HUES6 (cell line): Measurements from ENCODE around the gene STMN1.

Source experiments
- H3K27ac ChIP-seq: 2 replicates; pipeline ENCODE4 v1.7.0; 2013; ENCODE audit warnings: low read depth, mild to moderate bottlenecking, low read length, inconsistent platforms
- H3K27me3 ChIP-seq: 2 replicates; pipeline ENCODE4 v1.6.1; 2013; ENCODE audit warnings: low read length; ENCODE audit not compliant: control insufficient read depth, insufficient read depth
- H3K36me3 ChIP-seq: 2 replicates; pipeline ENCODE4 v1.6.1; 2013; ENCODE audit warnings: low read length; ENCODE audit not compliant: control insufficient read depth, insufficient read depth
- H3K4me1 ChIP-seq: 2 replicates; pipeline ENCODE4 v1.6.1; 2013; ENCODE audit warnings: low read length; ENCODE audit not compliant: control insufficient read depth, insufficient read depth
- H3K4me3 ChIP-seq: 2 replicates; pipeline ENCODE4 v1.5.1; 2013; ENCODE audit warnings: low read depth, low read length
- H3K9ac ChIP-seq: one replicate; pipeline ENCODE4 v1.6.1; 2013; ENCODE audit warnings: mild to moderate bottlenecking, low read length
- H3K9me3 ChIP-seq: 2 replicates; pipeline ENCODE4 v1.6.1; 2013; ENCODE audit warnings: low read depth, low read length; ENCODE audit not compliant: control insufficient read depth, insufficient read depth

STMN1 gene

GRCh38 chr1:25918615-25919014 lies 12.4 kb upstream of the STMN1 start:
- Histone ChIP-seq H3K27me3 (no peaks in the 10 kb centered on the region; the same call in 1 of the 2 replicates), H3K36me3 (no peaks in the 10 kb centered on the region), H3K9me3 (no peaks in the 10 kb centered on the region; the same call in 1 of the 2 replicates), H3K4me3 (no peak overlapping the region), H3K27ac (no peak overlapping the region), H3K9ac (no peak overlapping the region), H3K4me1 (peaks cover 18% of the 10 kb centered on the region)

DNA sequence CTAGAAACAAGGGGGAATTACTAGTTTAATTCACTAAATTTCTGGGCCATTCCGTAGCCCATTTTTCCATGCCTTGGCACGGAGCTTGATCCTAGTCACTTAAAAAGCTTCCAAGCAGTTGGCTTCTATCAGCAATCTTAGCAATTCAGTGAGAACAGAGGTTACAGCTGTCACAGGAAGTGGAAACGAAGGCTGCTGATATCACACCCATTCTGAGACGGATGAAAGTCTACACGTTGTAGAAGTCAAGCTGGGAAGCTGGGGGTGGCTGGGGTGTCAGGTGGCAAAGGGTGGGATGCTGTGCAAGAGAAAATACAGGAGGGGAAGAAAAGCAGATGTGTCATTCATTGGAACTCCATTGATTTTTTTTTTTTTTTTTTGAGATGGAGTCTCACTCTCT lies 11.8 kb upstream of the STMN1 start:
- H3K9me3 ChIP-seq, result no peaks in the 10 kb centered on the region; the same call in 1 of the 2 replicates
- no peaks in the 10 kb centered on the region; the same call in 1 of the 2 replicates for H3K27me3 ChIP-seq
- H3K9ac ChIP-seq, result no peak overlapping the region
- H3K27ac ChIP-seq, result no peak overlapping the region
- H3K4me3 ChIP-seq, result no peak overlapping the region
- H3K4me1 ChIP-seq, result peaks cover 18% of the 10 kb centered on the region
- no peaks in the 10 kb centered on the region for H3K36me3 ChIP-seq

DNA sequence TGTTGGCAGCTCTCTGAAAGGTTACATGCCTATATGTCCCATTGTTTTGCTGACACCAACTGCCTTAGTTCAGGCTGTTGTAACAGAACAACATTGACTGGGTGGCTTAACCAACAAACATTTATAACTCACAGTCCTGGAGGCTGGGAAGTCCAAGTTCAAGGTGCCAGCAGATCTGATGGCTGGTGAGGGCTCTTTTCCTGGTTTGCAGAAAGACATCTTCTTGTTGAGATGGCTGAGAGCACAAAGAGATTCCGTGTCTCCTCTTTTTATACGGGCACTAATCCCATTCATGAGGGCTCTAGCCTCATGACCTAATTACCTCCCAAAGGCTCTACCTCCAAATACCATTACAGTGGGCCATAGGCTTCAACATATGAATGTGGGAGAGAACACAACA lies 10.2 kb upstream of the STMN1 start:
- Histone ChIP-seq H3K27ac (no peak overlapping the region), H3K9ac (no peak overlapping the region), H3K36me3 (no peaks in the 10 kb centered on the region), H3K4me1 (peaks cover 9% of the 10 kb centered on the region), H3K27me3 (no peaks in the 10 kb centered on the region), H3K4me3 (no peak overlapping the region), H3K9me3 (no peaks in the 10 kb centered on the region; the same call in 1 of the 2 replicates)

DNA sequence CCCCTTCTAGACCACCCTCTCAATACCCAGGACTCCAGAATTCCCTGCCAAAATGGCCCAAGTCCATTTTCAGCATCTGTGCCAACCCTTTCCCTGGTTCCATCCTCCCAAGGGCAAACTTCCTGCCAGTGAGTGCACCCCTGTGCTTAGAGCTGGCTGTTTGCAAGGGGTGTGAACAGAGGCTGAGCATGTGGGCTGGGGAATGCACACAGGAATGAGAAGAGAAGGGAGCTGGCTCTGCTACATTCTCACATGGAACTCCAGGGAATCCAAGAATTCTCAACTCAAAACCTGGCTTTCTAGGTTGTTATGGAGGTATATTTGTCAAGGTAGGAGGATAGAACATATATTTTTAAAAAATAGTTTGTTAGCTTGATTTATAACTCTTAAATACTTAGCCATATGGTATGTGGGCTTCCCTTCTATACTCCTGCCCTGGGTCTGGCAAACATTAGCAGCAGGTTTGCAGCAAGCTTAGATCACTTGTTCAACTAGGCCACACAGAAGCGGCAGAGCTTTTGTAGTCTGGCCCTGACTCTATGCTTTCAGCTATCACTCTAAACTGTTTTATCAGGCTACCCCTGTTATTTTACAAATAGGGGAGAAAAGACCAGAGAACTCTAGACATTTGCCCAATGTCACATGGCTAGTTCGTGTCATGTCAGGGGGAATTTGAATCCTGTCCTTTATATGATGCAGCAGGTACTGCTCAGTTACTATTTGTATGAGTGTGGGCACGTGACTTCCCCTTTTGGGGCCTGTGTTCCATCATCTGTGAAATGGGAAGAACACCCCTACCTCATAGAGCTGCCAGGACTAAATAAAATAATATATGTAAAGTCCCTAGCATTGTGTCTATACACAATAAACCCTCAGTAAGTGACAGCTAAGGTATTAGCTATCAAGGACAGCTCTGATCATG lies 8.1 kb upstream of the STMN1 start:
- peaks cover 9% of the 10 kb centered on the region for H3K4me1 ChIP-seq
- no peak overlapping the region for H3K4me3 ChIP-seq
- no peaks in the 10 kb centered on the region; the same call in 1 of the 2 replicates for H3K9me3 ChIP-seq
- no peaks in the 10 kb centered on the region for H3K27me3 ChIP-seq
- H3K36me3 ChIP-seq, result no peaks in the 10 kb centered on the region
- no peak overlapping the region for H3K27ac ChIP-seq
- H3K9ac ChIP-seq, result no peak overlapping the region

GRCh38 chr1:25913206-25913605 lies 7.0 kb upstream of the STMN1 start:
- no peak overlapping the region for H3K4me3 ChIP-seq
- no peak overlapping the region for H3K9ac ChIP-seq
- H3K36me3 ChIP-seq, result no peaks in the 10 kb centered on the region
- H3K4me1 ChIP-seq, result peaks cover 6% of the 10 kb centered on the region
- H3K9me3 ChIP-seq, result no peaks in the 10 kb centered on the region; the same call in 1 of the 2 replicates
- H3K27me3 ChIP-seq, result no peaks in the 10 kb centered on the region
- H3K27ac ChIP-seq, result no peak overlapping the region

- H3K27ac ChIP-seq, result no peak overlapping the region
- peaks cover 2% of the 10 kb centered on the region for H3K4me1 ChIP-seq
- H3K36me3 ChIP-seq, result no peaks in the 10 kb centered on the region
- no peaks in the 10 kb centered on the region; the same call in 1 of the 2 replicates for H3K9me3 ChIP-seq
- H3K9ac ChIP-seq, result no peak overlapping the region
- no peaks in the 10 kb centered on the region for H3K27me3 ChIP-seq
- no peak overlapping the region for H3K4me3 ChIP-seq
Measured at GRCh38 chr1:25912076-25912831, 6.0 kb upstream of the STMN1 start.

DNA sequence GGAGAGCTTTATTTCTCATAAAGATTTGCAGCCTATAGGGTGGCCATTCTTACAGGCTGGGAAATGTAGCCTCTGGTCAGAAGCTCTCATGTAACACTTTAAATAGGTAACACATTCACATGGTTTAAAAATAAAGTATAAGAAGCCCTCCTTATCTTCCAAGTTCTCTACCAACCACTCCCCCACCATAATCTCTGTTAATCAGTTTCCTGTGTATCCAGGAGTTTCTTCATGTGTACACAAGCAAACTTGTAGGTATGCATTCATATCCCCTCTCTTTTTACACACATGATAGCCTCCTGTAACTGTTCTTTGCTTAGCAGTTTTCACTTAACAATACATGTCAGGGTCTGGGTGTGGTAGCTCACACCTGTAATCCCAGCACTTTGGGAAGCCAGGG lies 4.9 kb upstream of the STMN1 start:
- H3K9ac ChIP-seq, result no peak overlapping the region
- H3K4me3 ChIP-seq, result no peak overlapping the region
- H3K9me3 ChIP-seq, result no peaks in the 10 kb centered on the region
- H3K4me1 ChIP-seq, result peaks cover 8% of the 10 kb centered on the region
- no peak overlapping the region for H3K27ac ChIP-seq
- no peaks in the 10 kb centered on the region for H3K36me3 ChIP-seq
- no peaks in the 10 kb centered on the region for H3K27me3 ChIP-seq

DNA sequence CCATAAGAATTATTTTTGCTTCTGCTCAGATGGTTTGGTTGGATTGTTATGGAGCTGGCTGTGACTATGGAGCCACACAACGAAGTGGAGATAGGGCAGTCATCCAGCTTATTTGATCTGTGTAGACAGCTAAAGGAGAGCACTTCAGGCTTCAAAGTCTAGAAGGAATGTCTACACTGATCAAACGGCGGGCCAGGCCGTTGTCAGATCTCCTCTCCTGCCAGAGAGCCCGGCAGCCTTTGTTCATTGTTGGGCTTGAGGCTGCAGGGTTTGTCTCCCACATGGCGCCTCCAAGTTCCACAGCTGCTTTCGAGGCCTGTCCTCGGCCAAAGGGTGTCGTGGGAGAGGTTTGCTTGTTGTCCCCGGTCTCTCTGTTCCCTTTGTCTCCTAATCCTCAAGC lies 2.8 kb upstream of the STMN1 start:
- H3K9me3 ChIP-seq, result no peaks in the 10 kb centered on the region
- H3K27ac ChIP-seq, result no peak overlapping the region
- H3K36me3 ChIP-seq, result peaks cover 8% of the 10 kb centered on the region; the same call in 1 of the 2 replicates
- H3K4me3 ChIP-seq, result no peak overlapping the region
- H3K27me3 ChIP-seq, result no peaks in the 10 kb centered on the region
- peaks cover 12% of the 10 kb centered on the region for H3K4me1 ChIP-seq
- no peak overlapping the region for H3K9ac ChIP-seq

DNA sequence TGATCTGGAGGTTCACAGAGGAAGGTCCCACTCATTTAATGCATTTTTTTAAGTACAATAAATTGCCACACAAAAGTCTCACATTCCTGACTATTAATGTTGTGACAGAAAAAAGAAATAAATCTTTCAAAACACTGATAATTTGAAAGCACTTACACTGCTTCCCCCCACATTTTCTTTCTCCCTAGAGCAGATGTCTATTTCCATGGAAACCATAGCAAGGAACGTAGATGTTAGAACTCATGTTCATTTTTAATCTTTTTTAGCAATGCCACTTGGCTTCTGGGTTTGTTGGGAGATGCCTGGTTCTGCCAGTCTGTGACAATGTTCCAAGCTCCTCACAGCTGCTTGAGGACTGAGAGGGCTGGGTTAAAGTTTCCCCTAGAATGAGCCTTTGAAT lies 1.9 kb upstream of the STMN1 start:
- Histone ChIP-seq H3K36me3 (peaks cover 17% of the 10 kb centered on the region), H3K9me3 (no peaks in the 10 kb centered on the region), H3K27me3 (no peaks in the 10 kb centered on the region), H3K4me1 (peaks cover 12% of the 10 kb centered on the region), H3K27ac (no peak overlapping the region), H3K9ac (no peak overlapping the region), H3K4me3 (no peak overlapping the region)

DNA sequence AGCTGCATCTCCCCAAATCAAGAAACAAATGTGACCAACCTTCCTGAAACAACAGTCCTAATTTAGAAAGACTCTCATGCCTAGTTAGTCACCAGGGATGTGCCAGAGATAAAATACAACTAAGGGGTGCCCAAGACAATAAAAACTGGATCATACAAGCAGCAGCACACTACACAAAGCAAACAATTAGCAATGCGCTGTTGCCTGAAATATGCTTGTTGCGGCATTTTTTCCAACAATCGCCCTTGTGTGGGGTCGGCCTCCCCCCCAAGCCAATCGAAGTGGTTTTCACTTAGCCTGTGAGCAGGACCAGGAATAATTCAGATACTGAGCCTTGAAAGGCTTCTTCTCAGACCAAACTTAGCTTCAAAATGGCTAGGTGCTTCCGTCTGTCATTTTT lies 1.4 kb upstream of the STMN1 start:
- Histone ChIP-seq H3K27ac (no peak overlapping the region), H3K4me3 (no peak overlapping the region), H3K9me3 (no peaks in the 10 kb centered on the region), H3K9ac (no peak overlapping the region), H3K36me3 (peaks cover 23% of the 10 kb centered on the region), H3K4me1 (peaks cover 12% of the 10 kb centered on the region), H3K27me3 (no peaks in the 10 kb centered on the region)
